SU-DHL-6 (cell line): ENCODE measurements around the gene ESR1.
"Not testable (repeated sequence)": the region's sequence is repeated elsewhere in the genome, so short reads cannot be mapped to it uniquely, and the experiment has no call there.

ENCODE experiments used
- CTCF ChIP-seq: fragments of 200-600 bp; sonication (generic); IDR thresholded peaks from one replicate; pipeline ENCODE4 v1.5.1; 2017; ENCODE audit warnings: antibody characterized with exemption, mild to moderate bottlenecking, low read length, moderate library complexity; ENCODE audit not compliant: insufficient read depth, poor library complexity, severe bottlenecking
- EZH2phosphoT487 ChIP-seq: fragments of 200-600 bp; sonication (generic), shearing (Covaris generic); conservative IDR thresholded peaks from 2 replicates; pipeline ENCODE4 v1.6.1; 2018; ENCODE audit warnings: mild to moderate bottlenecking, antibody characterized with exemption, low read length, moderate library complexity, mixed read lengths

GRCh38 chr6:151964412-151964811 lies 156.9 kb downstream of the ESR1 start:
- not testable (repeated sequence) for TF ChIP-seq CTCF, EZH2phosphoT487
